HG03097 (cell line): ENCODE data around the gene CFAP61.

Source experiments
- ATAC-seq: cut with Tn5 transposase; IDR thresholded peaks from one replicate; pipeline ENCODE4 v1.9.1; 2021; ENCODE audit not compliant: unreplicated experiment, low FRiP score

Gene CFAP61

GRCh38 chr20:20375862-20376261 lies 323.5 kb downstream of the CFAP61 start:
- no peak for ATAC-seq

GRCh38 chr20:20386192-20386591 lies 333.9 kb downstream of the CFAP61 start:
- no peak for ATAC-seq

GRCh38 chr20:20390393-20390792 lies 338.1 kb downstream of the CFAP61 start:
- ATAC-seq, result no peak

GRCh38 chr20:20391115-20391514 lies 338.8 kb downstream of the CFAP61 start:
- no peak for ATAC-seq

GRCh38 chr20:20391766-20392165 lies 339.4 kb downstream of the CFAP61 start:
- no peak for ATAC-seq

- ATAC-seq, result no peak
Observed at GRCh38 chr20:20393207-20394120, 341.1 kb downstream of the CFAP61 start.

- ATAC-seq, result no peak
Observed at GRCh38 chr20:20395087-20395486, 342.8 kb downstream of the CFAP61 start.

- ATAC-seq, result no peak
Observed at GRCh38 chr20:20395903-20396568, 343.7 kb downstream of the CFAP61 start.

- ATAC-seq, result no peak
Observed at GRCh38 chr20:20396794-20397193, 344.5 kb downstream of the CFAP61 start.

GRCh38 chr20:20398123-20398522 lies 345.8 kb downstream of the CFAP61 start:
- ATAC-seq, result no peak

GRCh38 chr20:20399531-20400500 lies 347.5 kb downstream of the CFAP61 start:
- ATAC-seq, result no peak

GRCh38 chr20:20401991-20402390 lies 349.7 kb downstream of the CFAP61 start:
- ATAC-seq, result no peak

- ATAC-seq, result no peak
Observed at GRCh38 chr20:20404633-20405032, 352.3 kb downstream of the CFAP61 start.

GRCh38 chr20:20405623-20406022 lies 353.3 kb downstream of the CFAP61 start:
- no peak for ATAC-seq

GRCh38 chr20:20406306-20406705 lies 354.0 kb downstream of the CFAP61 start:
- no peak for ATAC-seq

- ATAC-seq, result no peak
Observed at GRCh38 chr20:20407891-20408805, 355.8 kb downstream of the CFAP61 start.

- no peak for ATAC-seq
Observed at GRCh38 chr20:20409331-20409730, 357.0 kb downstream of the CFAP61 start.
